GM18526 (cell line): Measurements from ENCODE around the gene FGD5.

Experiments
- POLR2A ChIP-seq: IDR thresholded peaks from 3 replicates; pipeline ENCODE4 v1.6.1; 2011; ENCODE audit not compliant: insufficient read length; ENCODE audit errors: extremely low read depth

The FGD5 gene

DNA sequence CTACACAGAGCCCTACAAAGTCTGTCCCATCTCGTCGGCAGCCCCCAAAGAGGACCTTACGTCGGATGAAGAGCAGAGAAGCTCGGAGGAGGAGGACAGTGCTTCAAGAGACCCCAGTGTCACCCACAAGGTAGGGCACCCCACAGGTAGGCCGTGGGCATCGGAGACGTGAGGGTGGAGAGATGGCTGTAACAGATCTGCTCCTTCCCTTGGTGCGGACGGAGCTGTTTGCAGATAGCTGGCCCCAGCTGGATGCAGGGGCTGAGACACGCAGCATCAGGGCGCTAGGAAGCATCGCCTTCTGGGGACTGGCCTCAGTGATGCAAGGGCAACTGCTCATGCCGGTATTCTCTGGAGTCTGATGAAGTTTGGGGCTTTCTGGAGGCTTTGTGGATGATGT, 45.4 kb downstream of the FGD5 start:
- no peak for TF ChIP-seq POLR2A

GRCh38 chr3:14866627-14867026, 47.9 kb downstream of the FGD5 start:
- TF ChIP-seq POLR2A, result no peak

- no peak for TF ChIP-seq POLR2A
Measured at GRCh38 chr3:14867936-14868570, 49.3 kb downstream of the FGD5 start.

GRCh38 chr3:14869917-14870782, 51.4 kb downstream of the FGD5 start:
- no peak for TF ChIP-seq POLR2A

GRCh38 chr3:14870783-14871060, 52.0 kb downstream of the FGD5 start:
- no peak for TF ChIP-seq POLR2A

GRCh38 chr3:14871456-14872200, 52.9 kb downstream of the FGD5 start:
- TF ChIP-seq POLR2A, result no peak

DNA sequence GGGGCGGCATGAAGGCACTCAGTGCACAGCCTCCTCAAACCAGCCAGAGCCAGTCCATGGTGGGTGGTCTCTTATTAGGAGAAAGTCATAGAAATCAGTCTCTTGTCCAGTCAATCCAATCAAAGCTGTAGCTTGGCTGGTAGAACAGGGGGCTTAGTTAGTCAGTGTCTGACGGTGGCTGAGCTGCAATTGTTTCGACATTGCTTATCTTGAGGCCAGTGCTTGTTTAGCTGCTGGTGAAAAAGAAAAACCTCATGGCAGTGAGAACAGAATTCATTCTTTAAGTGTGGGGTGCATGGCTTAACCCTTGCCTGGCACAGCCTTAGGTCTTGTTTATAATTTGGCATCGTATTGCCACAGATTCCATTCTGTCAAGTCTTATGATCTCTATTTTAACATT, 53.9 kb downstream of the FGD5 start:
- no peak for TF ChIP-seq POLR2A

GRCh38 chr3:14874784-14875183, 56.0 kb downstream of the FGD5 start:
- TF ChIP-seq POLR2A, result no peak

DNA sequence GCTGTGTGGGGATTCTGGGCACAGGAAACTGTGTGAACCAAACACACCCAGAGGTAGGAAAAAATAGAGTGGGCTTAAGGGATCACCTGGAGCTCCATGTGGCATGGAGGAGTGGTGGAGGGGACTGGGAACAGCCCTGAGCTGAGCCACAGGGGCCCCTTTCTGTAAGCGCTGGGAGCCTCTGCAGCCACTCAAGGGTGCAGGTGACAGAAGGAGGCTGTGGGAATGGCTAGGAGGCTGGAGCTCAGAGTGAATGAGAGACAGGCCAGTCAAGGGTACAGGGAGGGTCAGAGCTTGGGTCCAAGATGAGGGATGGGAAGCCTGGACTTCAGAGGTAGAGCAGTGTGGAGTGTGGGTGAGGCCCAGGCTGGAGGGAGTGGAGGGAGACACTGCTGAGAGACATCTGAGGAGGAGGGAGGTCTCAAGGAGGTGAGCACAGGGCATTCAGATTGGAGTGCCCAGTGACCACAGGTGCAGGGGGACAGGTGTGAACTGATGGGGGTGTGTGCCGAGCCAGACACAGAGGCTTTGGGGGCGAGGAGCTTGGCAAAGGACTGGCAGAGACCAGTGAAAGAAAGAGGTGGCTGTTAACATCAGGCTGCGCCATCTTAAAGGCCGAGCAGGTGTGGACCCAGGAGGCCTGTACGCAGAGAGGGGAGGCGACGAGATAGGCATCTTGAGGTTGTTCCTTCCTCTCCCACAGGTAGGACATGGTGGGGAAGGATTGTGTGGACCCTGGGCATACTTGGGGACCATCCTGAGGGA, 56.8 kb downstream of the FGD5 start:
- no peak for TF ChIP-seq POLR2A

DNA sequence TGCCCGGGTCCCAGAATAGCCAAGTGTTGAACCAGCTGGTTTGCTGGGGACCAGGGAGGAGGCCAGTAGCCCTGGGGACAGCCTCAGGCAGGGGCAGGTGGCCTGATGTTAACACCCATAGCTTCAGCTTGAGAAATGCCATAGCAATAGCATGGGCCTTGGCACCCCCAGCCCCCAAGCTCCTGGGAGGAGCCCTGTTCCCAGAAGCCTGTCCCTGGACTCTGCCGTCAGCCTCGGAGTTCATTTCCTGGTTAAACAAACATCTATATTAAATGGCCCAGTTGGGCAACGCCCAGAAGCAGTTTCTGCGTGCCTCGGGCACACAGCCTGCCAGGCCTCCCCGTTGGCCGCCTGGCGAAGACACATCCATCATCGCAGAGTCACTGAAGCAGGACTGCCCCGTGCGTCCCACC, 58.2 kb downstream of the FGD5 start:
- no peak for TF ChIP-seq POLR2A

DNA sequence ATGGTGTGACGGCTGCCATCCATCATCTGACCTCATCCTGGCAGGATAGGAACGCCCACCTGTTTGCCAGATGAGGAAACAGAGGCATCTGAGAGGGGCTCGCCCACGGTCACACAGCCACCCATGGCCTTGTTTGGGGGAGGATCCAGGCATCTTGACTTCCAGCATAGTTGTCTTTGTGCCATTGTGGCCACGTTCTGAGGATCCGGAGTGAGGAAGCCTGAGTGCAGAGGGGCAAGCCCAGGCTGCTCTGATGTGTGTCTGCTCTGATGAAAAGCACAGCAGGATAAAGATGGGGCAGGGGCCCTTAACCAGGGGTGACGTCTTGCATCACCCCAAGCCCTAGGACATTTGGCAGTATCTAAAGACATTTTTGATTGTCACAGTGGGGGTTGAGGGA, 58.7 kb downstream of the FGD5 start:
- TF ChIP-seq POLR2A, result no peak

- no peak for TF ChIP-seq POLR2A
Measured at GRCh38 chr3:14879211-14879874, 60.6 kb downstream of the FGD5 start.

DNA sequence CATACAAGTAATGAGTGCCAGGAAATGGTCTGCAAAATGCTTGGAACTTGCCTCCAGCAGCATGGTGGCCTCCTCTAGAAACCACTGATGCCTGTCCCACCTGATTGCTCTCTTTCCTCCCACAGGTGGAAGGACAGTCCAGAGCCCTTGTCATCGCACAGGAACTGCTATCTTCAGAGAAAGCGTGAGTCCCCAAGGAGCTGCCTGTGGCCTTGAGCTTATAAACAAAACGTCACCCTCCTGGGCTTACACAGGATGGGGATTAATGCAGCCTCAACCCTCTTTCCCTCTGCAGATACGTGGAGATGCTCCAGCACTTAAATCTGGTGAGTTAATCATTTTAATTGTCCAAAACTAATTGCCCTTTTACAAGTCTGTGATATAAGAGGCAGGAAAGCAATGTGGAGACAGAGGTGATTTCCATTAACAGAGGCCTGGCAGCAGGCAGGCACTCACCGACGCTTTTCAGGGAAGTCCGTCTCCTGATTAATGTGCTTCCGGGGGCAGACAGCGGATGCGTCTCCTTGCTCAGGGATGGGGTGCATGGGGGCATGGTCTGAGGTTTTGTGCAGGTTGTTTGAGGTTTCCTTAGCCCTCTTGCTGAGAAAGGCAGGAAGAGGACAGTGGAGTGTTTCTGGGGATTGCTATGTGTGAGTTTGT, 61.8 kb downstream of the FGD5 start:
- TF ChIP-seq POLR2A, result no peak

GRCh38 chr3:14883226-14883625, 64.5 kb downstream of the FGD5 start:
- TF ChIP-seq POLR2A, result no peak
